GM19238 (cell line): ENCODE measurements around the gene DNAJC12.
"Not testable (repeated sequence)": the region's sequence is repeated elsewhere in the genome, so short reads cannot be mapped to it uniquely, and the experiment has no call there.

Experiments used
- DNase-seq: peaks from one replicate; pipeline ENCODE4 v3.0.0; 2011; ENCODE audit warnings: low spot score; ENCODE audit not compliant: insufficient read length

DNAJC12 gene

GRCh38 chr10:67839951-67840350 lies 2.0 kb upstream of the DNAJC12 start:
- DNase-seq = no peak

- not testable (repeated sequence) for DNase-seq
Measured at GRCh38 chr10:67839511-67839910, 1.5 kb upstream of the DNAJC12 start.

GRCh38 chr10:67836972-67837371 lies 1.0 kb downstream of the DNAJC12 start:
- no peak for DNase-seq

DNA sequence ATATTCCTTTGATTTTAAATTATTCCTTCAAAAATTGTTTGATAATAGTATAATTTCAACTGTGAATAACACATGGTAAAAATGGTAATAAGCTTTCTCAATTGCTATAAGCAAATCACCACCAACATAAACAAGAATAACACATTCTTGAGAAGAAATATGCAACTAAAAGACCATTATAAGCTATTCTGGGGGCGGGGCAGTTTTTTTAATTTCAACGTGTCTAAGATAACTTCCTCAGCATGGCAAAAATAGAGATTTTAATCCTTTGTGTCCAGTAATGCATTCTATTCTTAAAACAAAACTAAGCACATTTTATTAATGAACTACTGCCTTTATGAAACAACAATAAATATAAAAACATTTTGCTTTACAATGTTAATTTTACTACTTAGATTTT lies 1.5 kb downstream of the DNAJC12 start:
- no peak for DNase-seq

GRCh38 chr10:67835541-67836394 lies 2.2 kb downstream of the DNAJC12 start:
- DNase-seq = not testable (repeated sequence)

- DNase-seq = no peak
Measured at GRCh38 chr10:67834375-67834774, 3.6 kb downstream of the DNAJC12 start.

GRCh38 chr10:67827811-67828210 lies 10.2 kb downstream of the DNAJC12 start:
- no peak for DNase-seq

DNA sequence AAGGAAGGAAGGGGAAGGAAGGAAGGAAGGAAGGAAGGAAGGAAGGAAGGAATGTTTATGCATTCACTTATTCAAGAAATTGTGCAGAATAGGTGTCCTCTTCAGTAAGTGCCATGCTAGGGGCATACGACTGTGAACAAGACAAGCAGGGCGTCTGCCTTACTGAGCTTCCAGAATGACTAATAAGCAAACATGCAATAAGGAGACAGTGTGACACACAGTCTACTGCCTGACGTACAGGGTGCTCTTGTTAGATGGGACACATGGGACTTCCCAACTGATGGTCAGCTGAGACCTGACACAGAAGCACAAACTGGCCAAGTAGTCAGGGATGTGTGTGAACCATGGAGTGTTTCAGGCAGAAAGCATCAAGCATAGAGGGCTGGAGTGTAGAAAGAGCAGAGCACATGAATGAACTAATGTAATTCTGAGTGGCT lies 18.2 kb downstream of the DNAJC12 start:
- DNase-seq = no peak

- DNase-seq = no peak
Measured at GRCh38 chr10:67818323-67818722, 19.7 kb downstream of the DNAJC12 start.

GRCh38 chr10:67816719-67817118 lies 21.3 kb downstream of the DNAJC12 start:
- no peak for DNase-seq

DNA sequence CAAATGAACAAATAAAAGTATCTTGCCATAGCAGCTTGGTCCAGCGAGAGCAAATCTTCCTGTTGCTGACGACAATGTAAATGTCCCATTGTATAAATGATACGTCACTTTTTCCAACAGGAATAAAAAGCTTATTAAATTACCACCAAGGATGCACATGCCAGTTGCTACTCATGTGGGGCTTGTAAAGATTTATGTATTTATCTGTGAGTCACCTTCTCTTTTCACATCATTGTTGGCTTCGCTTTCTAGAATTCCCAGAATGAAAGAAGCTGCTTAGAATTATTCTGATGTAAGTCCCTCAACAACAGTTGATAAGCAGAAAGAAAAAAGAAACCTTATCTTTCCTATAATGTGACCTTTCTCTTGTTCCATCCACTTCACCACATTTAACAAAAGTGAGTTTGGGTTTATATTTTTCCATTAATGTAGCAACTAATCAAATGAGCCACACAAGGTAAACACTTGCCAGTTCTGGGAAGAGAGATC lies 22.4 kb downstream of the DNAJC12 start:
- DNase-seq = no peak

DNA sequence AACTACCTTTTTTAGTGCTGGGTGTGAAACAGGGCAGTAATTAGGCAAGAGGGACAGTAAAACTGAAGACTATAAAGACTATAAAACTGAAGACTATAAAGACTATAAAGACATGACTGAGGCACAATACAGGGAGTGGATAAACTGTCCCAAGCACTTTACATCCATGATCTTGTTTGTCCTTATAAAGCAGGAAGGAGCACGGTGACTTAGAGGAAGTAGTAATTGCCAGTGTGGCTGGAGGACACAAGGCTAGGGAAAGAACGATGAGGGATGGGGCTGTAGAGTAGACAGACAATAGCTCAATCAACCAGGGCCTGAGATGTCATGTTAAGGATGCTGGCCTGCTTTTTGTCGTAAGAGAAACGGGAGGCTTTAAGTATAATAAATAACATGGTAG lies 26.0 kb downstream of the DNAJC12 start:
- DNase-seq = no peak

DNA sequence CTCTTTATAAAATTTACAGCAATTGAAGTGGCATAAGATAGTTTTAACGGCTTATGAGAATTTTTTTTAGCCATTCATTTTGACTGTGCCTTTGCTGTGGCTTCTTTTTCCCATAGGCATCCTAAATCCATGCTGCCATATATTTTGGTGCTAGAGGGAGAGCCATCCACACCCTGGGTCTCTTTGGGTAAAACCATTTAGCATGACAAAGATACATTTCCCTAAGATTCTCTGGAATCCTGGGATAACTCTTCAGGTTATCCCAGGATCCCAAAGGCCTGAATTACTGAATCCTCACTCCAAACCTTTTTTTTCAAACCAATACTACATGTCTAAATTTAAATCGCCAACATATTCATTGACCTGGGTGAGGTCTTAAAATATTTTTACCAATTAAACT lies 28.9 kb downstream of the DNAJC12 start:
- no peak for DNase-seq

GRCh38 chr10:67808704-67809103 lies 29.3 kb downstream of the DNAJC12 start:
- no peak for DNase-seq

- DNase-seq = no peak
Measured at GRCh38 chr10:67807855-67808456, 30.0 kb downstream of the DNAJC12 start.

DNA sequence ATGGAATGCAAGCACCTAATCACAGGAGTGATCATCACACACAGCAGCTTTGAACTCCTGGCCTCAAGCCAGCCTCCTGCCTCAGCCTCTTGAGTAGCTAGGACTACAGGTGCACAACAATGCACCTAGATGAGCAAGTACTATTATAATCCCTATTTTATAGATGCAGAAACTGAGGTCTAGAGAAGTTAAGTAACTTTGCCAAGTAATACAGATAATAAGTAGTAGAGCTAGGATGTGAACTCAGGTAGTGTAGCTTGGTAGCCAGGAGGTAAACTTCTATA lies 33.7 kb downstream of the DNAJC12 start:
- DNase-seq = no peak

DNA sequence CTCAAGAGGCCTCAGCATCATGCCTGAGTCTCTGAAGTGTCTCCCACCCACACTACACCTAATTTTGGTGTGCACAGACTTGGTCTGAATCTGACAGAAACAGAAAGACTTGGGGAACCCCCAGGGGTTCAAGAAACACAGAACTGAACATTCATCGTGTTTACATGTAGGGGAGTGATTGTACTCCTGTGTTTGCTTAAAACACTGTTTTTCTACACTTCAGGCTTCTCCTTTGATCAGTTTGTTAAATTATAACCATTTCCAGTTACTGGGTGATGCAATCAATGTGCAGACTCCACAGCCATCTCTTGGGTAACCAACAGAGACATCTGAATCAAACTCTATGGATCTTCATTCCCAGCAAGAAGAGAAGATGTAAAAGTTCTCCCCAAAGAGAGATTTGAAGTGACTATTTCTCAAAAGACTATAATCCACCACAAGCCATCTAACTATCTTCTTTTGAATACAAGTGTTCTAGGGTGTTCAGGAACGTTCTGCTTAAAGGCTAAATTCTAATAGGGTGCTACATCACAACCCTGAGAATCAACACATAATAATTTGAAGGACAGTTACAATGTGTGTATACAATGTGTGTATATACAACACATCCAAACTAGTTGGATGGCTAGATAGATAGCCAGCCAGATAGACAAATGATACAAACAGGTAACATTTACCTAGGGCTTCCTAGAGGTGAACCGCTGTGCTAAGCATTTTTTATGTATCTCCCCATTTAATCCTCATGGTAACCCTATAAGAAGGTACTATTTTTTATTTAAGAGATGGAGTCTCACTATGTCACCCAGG lies 34.2 kb downstream of the DNAJC12 start:
- DNase-seq = no peak

DNA sequence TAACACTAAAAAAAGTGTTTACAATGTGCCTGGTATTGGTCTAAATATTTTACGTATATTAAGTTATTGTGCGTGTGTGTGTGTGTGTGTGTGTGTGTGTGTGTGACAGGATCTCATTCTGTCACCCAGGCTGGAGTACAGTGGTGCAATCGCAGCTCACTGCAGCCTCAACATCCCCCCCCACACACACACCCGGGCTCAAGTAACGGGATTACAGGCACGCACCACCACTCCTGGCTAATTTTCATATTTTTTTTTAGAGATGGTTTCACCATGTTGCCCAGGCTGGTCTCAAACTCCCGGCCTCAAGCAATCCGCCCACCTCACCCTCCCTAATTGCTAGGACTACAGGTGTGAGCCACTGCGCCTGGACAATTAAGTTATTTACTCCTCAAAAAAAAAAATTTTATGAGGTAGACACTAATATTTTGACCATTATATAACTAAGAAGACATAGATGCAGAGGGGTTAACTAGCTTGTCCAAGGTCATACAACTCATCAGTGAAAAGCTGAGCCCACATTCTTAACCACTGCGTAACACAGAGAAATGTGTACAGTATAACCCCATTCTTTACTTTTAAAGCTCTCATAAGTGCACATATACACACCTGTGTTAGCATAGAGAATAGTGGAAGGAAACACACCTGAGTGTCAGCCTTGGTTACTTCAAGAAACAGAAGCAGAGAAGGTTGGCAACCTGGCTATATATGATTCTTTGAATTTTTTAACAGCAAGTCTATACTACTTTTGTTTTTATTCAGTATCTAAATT lies 35.0 kb downstream of the DNAJC12 start:
- DNase-seq = no peak

DNA sequence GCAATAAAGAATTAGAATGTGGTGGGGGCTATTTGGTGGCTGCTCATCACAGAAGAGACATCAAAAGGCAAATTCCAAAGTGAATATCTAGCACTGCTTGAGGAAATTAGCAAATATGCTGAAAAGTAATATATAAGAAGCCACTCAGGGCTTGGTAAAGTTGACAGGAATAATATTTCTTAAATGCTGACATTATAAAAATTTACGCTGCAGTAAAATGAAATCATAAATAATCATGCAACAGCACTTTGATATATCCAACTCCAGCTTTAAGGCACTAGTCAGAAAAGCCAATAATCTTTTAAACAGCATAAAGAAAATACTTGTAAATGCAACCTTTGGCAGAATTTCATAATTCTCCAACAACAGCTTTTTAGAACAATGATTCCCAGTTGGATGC lies 36.9 kb downstream of the DNAJC12 start:
- no peak for DNase-seq

DNA sequence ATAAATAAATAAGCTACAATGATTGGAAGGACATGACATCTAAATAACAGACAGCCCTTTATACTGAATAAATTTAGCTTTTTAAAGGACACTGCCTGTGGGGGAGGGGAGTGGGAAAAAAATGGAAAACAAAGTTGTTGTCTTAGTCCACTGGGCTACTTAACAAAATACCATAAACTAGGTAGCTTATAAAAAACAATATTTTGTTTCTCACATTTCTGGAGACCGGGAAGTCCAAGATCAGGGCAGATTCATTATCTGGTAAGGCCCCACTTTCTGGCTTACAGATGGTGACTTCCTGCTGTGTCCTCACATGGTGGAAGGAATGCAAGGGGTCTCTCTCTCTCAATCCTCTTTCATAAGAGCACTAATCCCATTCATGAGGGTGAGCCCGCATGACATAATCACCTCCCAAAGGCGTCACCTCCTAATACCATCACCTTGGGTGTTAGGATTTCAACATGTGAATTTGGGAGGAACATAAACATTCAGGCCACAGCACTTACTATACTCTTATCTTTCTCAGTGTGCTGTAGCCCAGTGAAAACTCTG lies 43.0 kb downstream of the DNAJC12 start:
- no peak for DNase-seq

GRCh38 chr10:67794256-67794655 lies 43.7 kb downstream of the DNAJC12 start:
- no peak for DNase-seq
